Stimulated activated CD4-positive, alpha-beta T cell treated with anti-CD3 and anti-CD28 coated beads, Interleukin-1b, Interleukin-23, amount 100 ng/mL, for 1 hour (primary cell): ENCODE data around the gene ZDHHC14.

Experiments used
- DNase-seq, 2 donors: peaks; one replicate each; pipeline ENCODE4 v3.0.0-alpha.2; 2020; ENCODE audit warnings: low read depth in 2 of 2

The ZDHHC14 gene

GRCh38 chr6:157596461-157596860 lies 215.5 kb downstream of the ZDHHC14 start:
- no peak for DNase-seq

DNA sequence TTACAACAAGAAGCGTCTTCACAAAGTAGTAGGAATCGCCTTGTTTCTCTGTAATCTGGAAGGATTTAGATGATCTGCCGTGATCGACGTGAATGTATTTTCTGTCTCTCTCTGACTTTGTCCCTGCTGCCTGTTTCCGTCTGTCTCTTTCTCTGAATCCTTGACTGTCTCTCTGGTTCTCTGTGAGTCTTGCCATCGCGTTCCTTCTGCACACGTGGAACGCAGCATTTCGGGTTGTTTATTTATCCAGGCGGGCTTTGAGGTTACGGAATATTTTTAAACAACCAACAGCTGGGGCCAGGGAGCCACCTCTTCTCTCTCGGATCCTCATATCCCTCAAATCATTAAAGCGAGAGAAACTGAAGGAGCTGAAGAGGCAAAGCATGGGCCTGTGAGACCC lies 215.9 kb downstream of the ZDHHC14 start:
- DNase-seq: no peak

DNA sequence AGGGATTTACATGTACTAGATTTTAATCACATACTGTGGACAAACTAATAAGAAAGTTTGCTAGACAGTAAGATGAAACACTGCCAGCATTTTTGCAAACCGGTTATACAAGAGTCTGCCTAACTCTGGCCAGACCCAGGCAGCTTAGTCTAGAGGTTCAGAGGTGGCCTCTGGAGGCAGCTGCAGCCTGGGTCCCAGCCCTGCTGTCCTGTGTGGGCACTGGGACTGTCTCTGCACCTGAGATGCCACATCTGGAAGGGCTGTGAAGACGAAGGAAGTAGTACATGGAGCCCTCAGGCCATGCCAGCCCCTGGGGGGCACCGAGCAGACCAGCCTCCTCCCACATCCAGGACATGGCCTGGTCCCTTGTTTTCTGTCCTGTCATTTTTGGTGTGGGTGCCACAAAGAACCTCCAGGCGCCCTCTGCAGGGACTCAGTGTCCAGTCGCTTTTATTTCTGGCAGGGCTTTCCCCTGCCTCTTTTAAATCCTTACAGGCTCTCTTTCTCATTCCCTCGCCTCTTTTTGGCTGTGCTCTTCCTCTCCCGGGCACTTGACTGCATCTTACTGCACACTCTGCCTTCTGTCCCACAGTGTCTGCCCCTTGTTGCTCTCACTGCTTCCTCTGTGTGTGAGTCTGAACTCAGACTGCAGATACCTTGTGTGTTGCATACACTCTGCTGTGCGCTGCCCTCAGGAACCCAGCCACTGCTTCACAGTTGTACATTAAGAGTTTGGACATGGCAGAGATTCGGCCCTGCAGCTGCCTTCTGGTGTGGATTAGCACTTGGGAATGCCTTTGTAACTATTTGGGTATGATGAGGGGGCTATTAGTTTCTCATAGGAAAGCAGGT lies 216.7 kb downstream of the ZDHHC14 start:
- peak in 1 of 2 donors; percentile 9 for DNase-seq

DNA sequence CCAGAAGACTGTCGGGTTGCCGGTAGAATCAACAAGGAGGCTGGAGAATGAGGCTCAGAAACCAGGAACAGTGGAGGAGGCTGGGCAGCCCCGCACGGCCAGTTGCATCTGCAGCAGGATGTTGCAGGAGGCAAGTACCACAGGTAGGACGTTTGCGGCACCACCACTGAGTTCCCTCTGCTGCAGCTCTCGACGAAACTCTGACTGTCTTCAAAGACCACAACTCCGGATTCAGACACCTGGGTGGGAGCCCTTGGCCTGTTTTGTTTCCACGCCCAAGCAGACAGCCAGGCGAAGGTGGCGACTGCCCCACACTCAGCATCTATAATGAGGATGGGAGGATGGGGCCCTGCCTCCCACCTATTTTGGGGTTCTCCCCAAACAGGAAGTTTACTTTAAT lies 218.2 kb downstream of the ZDHHC14 start:
- DNase-seq: no peak

- DNase-seq: no peak
Observed at GRCh38 chr6:157600807-157601206, 219.8 kb downstream of the ZDHHC14 start.

- no peak for DNase-seq
Observed at GRCh38 chr6:157602521-157603295, 221.7 kb downstream of the ZDHHC14 start.

- DNase-seq: no peak
Observed at GRCh38 chr6:157603314-157603940, 222.4 kb downstream of the ZDHHC14 start.

GRCh38 chr6:157603971-157604370 lies 223.0 kb downstream of the ZDHHC14 start:
- DNase-seq: no peak

DNA sequence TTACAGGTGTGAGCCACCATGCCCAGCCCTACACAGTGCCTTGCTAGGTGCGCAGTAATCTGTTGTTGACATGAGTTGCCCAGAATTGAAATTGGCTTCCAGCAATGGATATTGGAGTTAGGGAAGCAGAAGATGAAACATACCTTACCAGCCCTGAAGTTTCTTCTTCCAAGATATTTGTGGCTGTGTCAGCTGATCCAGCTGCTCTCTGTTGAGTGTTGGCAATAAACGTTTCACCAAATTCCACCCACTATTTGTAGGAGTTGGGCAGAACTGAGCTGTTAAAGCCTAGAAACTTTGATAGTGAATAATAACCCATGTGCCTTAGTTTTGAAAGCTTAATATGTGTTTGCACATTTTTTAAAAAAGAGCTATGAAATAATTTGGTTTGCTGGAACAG lies 223.8 kb downstream of the ZDHHC14 start:
- DNase-seq: no peak

DNA sequence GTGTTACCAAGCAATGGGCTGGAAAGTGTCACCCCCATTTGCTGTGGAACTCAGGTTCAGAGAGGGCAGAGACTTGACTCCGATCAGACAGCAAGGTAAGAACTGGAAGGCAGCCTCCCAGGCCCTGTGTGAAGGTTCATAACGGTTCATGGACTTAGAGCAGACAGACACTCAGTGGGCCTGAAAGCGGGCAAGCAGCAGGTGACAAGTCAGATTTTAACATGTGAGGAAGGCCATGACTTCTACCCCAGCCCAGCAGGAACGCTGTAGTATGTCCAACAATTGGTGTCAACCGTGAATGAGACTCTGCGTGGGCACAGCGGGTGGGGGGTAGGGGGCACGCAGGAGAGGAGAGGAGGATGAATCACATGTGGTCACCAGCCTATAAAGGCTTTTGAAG lies 224.5 kb downstream of the ZDHHC14 start:
- no peak for DNase-seq

- DNase-seq: no peak
Observed at GRCh38 chr6:157606516-157606915, 225.5 kb downstream of the ZDHHC14 start.

- DNase-seq: no peak
Observed at GRCh38 chr6:157607317-157608109, 226.5 kb downstream of the ZDHHC14 start.

- no peak for DNase-seq
Observed at GRCh38 chr6:157608221-157609075, 227.5 kb downstream of the ZDHHC14 start.

DNA sequence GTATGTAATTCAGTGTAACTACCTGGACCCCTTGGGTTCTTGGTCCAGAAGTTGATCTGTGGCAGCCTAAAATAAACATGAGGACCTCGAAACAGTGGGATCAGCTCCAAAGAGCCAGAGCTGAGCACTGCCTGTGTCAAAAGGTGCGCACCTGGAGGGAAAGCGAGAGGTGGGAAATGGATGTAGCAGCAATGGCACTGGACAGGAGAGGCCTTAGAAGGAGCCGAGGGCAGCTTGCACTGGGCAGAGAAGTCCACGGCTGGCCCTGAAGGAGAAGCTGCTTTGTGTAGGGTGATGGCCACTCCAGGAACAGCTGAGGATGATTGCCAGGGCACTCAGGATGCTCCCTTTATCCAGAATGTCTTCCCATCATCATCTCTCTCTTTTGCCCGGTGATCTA lies 228.1 kb downstream of the ZDHHC14 start:
- no peak for DNase-seq

DNA sequence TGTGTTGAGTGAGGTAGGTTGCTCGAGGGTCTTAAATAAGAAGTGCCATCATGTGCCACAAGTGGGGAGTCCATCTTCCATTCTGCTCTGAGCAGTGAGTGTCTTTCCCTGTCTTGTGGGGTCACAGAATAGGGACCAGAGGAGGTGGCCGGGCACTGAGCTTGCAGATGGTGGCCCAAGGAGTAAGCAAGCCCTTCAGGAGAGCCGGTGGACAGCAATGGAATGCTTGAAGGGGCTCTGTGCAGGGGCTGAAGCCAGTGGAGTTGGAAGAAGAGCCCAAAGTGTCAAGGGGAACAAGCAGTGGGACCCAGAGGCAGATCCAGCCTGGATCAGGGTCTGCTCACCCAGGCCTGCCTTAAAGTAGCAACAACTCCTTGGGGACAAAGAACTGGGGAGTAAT lies 228.6 kb downstream of the ZDHHC14 start:
- DNase-seq: no peak

GRCh38 chr6:157610451-157610999 lies 229.5 kb downstream of the ZDHHC14 start:
- DNase-seq: no peak

GRCh38 chr6:157611406-157611805 lies 230.4 kb downstream of the ZDHHC14 start:
- no peak for DNase-seq

- DNase-seq: no peak
Observed at GRCh38 chr6:157613011-157613522, 232.1 kb downstream of the ZDHHC14 start.

GRCh38 chr6:157614026-157614568 lies 233.1 kb downstream of the ZDHHC14 start:
- DNase-seq: no peak

DNA sequence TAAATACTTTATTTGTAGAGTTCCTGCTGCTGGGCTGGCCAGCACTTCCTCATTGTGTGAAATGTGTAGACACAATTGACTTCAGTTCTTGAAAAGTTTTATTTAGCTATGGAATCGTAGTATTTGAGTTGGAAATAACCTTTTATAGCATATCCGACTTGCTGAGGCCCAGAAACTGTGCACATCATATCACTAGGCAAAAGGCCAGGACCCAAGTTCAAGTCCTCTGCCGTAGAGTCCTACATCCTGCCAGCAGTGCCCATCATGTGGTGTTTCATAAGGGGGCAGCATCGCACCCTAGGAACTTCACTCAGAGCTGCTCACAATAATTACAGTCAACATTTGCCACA lies 234.4 kb downstream of the ZDHHC14 start:
- no peak for DNase-seq
